ENCODE data around the gene TDO2.

TDO2 gene

DNA sequence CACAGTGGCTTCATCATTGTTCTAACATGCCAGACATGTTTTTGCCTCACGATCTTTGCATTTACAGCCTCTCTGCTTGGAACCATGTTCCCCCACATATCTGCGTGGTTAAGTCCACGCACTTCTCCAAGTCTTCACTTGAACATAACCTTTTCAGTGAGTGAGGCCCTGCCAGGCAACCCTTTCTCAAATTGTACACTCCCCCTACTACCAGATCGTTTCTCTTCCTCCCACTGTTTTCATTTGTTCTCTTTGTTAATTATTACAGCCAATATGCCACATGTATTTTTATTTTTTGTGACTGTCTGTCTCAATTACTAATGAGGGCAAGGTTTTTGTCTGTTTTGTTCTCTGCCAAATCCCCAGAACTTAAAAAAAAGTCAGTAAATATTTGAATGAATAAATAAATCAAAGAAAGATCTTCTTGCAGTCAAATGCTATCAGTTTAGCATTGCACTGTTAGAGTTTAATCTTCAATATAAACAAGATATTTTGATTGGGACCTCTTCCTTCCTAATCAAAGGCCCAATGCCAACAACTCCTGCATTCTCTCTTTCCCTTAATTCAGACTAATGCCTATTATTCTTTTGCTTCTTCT, 32.0 kb downstream of the TDO2 start:
- no peak overlapping the region for H3K4me3 ChIP-seq (ENCODE audit: low read depth, low read length)
- TF ChIP-seq, protein P1, sequence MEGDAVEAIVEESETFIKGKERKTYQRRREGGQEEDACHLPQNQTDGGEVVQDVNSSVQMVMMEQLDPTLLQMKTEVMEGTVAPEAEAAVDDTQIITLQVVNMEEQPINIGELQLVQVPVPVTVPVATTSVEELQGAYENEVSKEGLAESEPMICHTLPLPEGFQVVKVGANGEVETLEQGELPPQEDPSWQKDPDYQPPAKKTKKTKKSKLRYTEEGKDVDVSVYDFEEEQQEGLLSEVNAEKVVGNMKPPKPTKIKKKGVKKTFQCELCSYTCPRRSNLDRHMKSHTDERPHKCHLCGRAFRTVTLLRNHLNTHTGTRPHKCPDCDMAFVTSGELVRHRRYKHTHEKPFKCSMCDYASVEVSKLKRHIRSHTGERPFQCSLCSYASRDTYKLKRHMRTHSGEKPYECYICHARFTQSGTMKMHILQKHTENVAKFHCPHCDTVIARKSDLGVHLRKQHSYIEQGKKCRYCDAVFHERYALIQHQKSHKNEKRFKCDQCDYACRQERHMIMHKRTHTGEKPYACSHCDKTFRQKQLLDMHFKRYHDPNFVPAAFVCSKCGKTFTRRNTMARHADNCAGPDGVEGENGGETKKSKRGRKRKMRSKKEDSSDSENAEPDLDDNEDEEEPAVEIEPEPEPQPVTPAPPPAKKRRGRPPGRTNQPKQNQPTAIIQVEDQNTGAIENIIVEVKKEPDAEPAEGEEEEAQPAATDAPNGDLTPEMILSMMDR (conservative IDR thresholded peaks at IDR 0.05; ENCODE audit: low read depth, low read length), result no peak
- no peak for DNase-seq (ENCODE audit: low read depth)

DNA sequence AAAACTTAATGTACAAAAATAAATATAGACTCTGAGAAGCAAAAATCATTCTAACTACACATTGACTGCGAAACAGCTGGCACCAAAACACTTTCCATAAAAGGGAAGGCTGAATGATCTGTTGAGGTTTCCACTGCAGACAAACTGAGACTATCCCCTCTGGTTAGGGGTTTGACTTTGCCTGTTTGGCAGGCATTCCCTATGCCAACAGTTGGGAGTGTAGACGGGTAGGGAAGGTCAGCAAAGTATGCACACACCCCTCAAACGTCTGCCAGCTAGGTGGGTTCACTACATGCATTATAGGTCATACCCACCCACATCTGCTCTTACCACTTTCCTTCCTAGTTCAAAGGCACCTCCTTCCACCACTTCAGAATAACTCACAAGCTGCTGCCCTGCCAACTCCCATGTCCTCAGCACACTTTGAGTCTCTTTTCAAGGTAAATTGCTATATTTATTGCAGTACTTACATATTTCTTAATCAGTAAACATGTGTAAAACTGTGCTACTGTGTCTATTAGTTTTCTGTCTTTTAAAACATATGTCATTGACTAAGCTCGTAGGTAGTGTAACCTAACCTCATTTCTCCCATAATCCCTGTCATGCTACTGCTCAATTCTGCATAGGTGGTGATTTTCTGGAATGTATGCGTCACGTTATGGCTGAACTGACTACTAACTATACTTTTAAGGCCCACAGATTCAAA, 37.7 kb downstream of the TDO2 start:
- H3K4me3 ChIP-seq (ENCODE audit: low read depth, low read length), result no peak overlapping the region
- DNase-seq (ENCODE audit: low read depth), result no peak

DNA sequence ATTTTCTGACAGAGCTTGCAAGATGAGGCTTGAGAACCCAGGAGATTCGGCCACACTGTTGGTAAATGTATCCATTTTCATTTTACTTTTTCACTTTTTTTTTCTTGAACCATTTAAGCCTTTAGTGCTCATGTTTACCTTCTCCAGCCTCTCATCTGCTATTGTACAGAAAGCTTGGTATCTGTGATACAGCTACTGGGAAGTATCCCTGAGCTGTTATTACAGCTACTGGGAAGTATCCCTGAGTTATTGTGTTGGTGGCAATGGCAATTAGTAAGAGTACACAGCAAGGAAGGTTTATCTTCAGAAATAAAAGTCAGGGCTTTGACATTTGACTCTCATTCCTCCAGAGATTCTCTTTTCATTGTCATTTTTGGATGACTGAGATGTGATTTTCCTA, 38.3 kb downstream of the TDO2 start:
- H3K4me3 ChIP-seq (ENCODE audit: low read depth, low read length), result no peak overlapping the region
- DNase-seq (ENCODE audit: low read depth), result no peak
- TF ChIP-seq, protein P1 (conservative IDR thresholded peaks at IDR 0.05; ENCODE audit: low read depth, low read length), result no peak

More for the DNA sequence above, 37.7 kb downstream of the TDO2 start:
- TF ChIP-seq, protein P1 (conservative IDR thresholded peaks at IDR 0.05; ENCODE audit: low read depth, low read length), result no peak

DNA sequence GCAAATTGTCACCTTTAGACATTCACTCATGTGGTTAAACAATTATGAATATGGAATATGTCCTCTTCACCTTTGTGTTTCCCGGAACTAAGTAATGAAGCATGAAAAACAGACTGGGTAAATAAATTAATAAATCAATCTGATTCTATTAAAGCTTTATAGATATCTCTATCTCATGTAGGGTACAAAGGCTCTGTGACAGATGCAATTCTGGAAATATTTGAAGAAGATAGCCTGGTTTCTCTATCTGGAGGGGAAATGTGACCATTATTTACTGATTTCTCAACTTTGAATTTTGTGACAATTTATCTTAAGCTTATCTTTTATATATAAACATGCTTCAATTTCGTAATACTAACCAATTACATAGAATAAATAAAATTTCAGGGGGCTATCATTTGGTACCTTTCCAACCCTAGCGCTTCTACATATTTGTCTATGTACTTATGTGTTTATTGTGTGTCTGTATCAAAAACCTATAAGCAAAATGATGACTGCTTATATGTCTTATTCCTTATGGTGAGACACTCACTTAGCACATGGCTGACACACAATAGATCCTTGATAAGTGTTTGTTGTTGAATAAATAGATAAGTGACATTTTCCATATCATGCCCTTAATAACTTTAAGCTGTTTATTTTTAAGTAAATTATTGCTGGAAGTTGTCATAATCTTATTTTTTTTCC, 40.3 kb downstream of the TDO2 start:
- DNase-seq (ENCODE audit: low read depth), result no peak
- TF ChIP-seq, protein P1 (conservative IDR thresholded peaks at IDR 0.05; ENCODE audit: low read depth, low read length), result no peak
- H3K4me3 ChIP-seq (ENCODE audit: low read depth, low read length), result no peak overlapping the region

DNA sequence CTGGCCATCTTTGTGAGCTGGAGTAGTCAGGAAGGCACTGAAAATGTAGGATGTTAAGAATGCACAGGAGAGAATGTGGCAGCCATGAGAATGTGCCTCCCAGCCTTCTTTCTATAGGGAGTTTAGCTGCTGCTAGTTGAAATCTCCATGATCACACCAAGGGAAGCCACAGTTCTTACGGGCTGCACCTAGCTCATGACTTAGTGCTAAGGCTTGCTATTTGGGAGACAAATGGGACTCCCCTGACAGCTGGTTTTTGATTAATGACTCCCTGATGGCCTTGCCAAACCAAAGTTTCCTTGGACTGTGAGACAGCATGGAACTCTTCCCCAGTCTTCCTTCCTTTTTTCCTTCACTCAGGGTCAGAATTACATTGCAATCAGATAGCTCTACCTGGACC, 41.0 kb downstream of the TDO2 start:
- H3K4me3 ChIP-seq (ENCODE audit: low read depth, low read length), result no peak overlapping the region
- TF ChIP-seq, protein P1 (conservative IDR thresholded peaks at IDR 0.05; ENCODE audit: low read depth, low read length), result no peak

DNA sequence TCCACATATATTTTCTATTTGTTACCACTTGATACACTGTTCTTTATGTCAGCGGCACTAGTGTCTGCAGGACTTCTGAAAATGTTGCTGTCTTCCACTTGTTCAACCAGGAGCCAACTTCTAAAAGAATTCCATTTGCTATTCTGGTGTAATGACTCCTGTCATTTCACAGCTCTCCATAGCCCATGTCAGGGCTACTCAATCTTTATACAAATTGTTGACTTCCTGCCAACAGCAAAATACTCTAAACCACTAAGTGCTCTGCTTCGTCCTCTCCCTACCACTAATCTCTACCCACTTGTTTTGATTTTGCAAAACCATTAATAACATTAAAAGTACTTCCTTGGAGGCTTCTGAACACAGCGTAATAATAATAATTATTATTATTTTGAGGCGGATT, 43.0 kb downstream of the TDO2 start:
- TF ChIP-seq, protein P1 (conservative IDR thresholded peaks at IDR 0.05; ENCODE audit: low read depth, low read length), result no peak
- H3K4me3 ChIP-seq (ENCODE audit: low read depth, low read length), result no peak overlapping the region
- peak; percentile 59 for DNase-seq (ENCODE audit: low read depth)

More for the DNA sequence above, 41.0 kb downstream of the TDO2 start:
- DNase-seq (ENCODE audit: low read depth), result no peak

Measured in choroid plexus epithelial cell (primary cell).